DMS 273 treated with DMSO at 0.1 percent for 48 hours (cell line): ENCODE data around the gene SYNE2.

Experiments
- DNase-seq: peaks from one replicate; lab custom pipeline; 2025; lab: John Stamatoyannopoulos, UW

SYNE2 gene

GRCh38 chr14:63911404-63911803 lies 58.6 kb downstream of the SYNE2 start:
- no peak for DNase-seq

- DNase-seq, result no peak
These were observed 59.5 kb downstream of the SYNE2 start for GRCh38 chr14:63912286-63912685.

- DNase-seq, result no peak
These were observed 65.6 kb downstream of the SYNE2 start for GRCh38 chr14:63918411-63918810.

GRCh38 chr14:63922696-63923421 lies 70.1 kb downstream of the SYNE2 start:
- DNase-seq, result no peak

DNA sequence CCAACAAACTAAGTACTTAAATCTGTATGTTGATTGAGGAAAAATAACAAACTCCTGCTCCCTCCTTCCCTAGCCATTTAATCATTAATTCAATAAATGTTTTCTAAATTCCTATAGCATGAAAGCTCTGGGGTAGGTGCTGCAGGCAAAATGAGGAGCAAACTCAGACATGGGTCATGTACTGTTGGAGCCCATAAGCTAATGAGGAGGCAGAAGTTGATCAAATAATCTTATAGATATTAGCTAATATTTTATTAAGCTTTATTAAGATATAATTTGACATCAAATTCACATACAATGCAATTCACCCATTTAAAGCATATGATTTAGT lies 70.6 kb downstream of the SYNE2 start:
- no peak for DNase-seq

- no peak for DNase-seq
These were observed 71.6 kb downstream of the SYNE2 start for GRCh38 chr14:63924375-63924774.

GRCh38 chr14:63926641-63927040 lies 73.8 kb downstream of the SYNE2 start:
- no peak for DNase-seq

DNA sequence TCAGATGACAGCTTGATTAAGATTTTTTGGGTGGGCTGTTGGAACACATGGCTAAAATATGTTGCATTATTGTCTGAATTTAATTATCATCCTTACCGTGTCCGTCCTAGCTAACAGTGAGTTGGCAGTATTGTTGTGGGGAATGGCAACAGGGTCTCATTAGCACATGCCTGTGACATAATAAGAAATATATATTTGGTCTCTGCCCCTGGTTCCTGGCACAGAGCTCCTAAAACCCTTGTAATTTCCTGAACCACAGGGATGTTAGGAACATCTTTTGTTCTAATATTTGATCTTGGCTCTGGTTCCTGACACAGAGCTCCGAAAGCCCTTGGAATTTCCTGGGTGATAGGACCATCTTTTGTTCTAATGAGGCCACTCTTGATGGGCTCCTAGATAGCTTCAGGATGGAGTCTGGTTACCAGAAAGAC lies 76.0 kb downstream of the SYNE2 start:
- no peak for DNase-seq

GRCh38 chr14:63933110-63933509 lies 80.3 kb downstream of the SYNE2 start:
- DNase-seq, result no peak

DNA sequence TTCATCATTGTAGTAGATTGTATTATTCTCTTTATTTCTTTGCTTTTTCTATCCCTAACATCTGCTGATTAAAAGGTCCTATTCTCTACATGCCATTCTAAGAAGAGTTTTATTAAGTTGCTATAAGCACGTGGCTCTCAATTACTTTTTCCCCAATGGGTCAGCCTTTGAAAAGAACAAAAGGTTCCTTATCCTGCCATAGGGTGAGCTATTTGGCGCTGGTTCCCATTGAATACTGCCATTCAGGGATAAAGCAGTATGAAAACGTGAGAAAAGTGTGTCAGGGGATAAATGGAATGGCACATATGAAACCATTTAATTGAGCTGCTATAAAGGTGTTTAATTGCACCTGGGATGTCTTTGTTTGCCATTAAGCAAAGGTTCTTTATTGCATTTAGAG lies 80.9 kb downstream of the SYNE2 start:
- no peak for DNase-seq

- no peak for DNase-seq
These were observed 85.6 kb downstream of the SYNE2 start for GRCh38 chr14:63938198-63939005.

GRCh38 chr14:63939006-63939270 lies 86.1 kb downstream of the SYNE2 start:
- DNase-seq, result no peak

- DNase-seq, result no peak
These were observed 87.6 kb downstream of the SYNE2 start for GRCh38 chr14:63940387-63940786.

- DNase-seq, result no peak
These were observed 88.2 kb downstream of the SYNE2 start for GRCh38 chr14:63941023-63941422.

GRCh38 chr14:63949696-63950095 lies 96.9 kb downstream of the SYNE2 start:
- no peak for DNase-seq

DNA sequence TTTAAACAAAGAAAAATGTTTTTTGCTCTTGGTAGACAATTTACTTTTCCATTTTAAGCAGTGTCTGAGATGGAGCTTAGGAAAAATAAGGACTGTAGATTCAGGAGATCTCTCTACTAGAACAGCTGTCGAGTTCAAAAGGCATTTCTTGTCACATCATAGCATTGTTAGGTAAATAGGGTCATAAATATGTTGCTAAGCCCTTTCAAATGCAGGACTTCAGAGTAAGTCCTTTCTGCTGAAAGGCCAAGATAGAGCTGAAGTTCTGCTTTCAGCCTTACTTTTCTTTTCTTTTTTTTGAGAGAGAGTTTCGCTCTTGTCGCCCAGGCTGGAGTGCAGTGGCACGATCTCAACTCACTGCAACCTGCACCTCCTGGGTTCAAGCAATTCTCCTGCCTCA lies 98.2 kb downstream of the SYNE2 start:
- DNase-seq, result no peak

GRCh38 chr14:63951429-63951828 lies 98.6 kb downstream of the SYNE2 start:
- DNase-seq, result no peak

DNA sequence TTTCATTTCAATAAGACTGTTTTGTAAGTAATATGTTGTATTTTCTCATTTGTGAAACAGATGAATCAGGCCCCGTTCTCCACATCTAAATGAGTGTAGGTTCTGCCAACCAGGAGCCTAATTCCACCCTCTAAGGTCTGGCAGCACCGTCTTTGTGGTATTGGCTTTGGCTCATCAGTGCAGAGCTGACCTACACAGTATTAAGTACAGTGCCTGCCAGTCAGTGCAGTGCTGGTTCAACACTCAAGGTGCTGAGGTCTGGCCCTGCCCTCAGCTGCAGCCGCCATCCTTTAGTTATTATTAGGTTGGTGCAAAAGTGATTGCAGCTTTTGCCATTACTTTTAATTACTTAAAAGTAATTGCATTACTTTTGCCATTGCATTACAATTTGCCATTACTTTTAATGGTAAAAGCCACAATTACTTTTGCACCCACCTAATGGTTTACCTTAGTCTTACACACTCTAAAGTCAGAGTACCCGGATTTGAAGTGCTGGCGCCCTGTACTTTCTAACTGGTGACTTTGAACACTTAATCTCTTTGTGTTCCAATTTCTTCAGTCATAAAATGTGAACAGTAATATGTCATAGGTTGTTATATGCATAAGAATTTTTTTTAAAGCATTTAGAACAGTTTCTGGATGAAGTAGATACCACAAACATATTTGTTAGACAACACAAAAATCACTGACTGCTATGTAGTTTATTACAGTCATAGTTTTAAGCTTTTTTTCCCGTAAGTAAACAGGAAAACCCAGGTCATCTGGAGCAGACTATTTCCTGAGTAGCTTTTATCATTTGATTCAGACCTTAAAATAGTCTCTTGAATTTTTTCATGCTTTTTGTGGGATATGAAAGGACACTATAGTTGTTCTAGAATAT lies 99.5 kb downstream of the SYNE2 start:
- no peak for DNase-seq

DNA sequence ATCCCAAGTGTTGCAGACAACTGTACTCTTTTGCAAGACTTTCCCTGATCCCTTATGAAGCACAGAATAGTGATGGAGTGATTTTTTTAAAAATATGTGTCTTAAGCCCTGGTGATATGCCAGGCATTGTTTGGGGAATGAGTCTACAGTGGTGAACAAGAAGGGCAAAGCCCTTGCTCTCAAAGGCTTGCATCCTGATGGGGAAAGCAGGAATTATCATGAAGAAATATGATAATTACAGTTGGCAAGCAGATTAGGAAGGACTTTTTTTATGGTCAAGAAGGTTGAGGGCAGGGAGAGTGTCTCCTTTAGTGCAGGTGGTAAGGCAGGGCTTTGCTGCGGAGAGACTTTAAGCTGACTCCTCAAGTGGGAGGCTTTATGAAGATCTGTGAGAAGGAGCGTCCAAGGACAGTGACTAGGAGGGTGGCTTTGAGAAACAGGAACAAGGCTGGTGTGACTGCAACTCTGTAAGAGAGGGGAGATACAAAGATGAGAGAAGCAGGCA lies 100.2 kb downstream of the SYNE2 start:
- DNase-seq, result no peak

- no peak for DNase-seq
These were observed 103.5 kb downstream of the SYNE2 start for GRCh38 chr14:63956326-63956725.

- no peak for DNase-seq
These were observed 108.2 kb downstream of the SYNE2 start for GRCh38 chr14:63960926-63961567.

- DNase-seq, result no peak
These were observed 110.1 kb downstream of the SYNE2 start for GRCh38 chr14:63962906-63963305.
